Natural killer cell treated with Interleukin-12 subunit alpha and Interleukin-12 subunit beta and Interleukin-15 and Interleukin-18, amount 100 ng/mL, for 72 hours (primary cell): ENCODE results near the gene DPH1. TPM values are rescaled to one million over a fixed set of nuclear protein-coding genes. Genes with fewer than 3 reads are reported as not detected.
A peak's percentile ranks its signal among the peaks of the same experiment; 100 is the strongest.

Source experiments
- ATAC-seq, 2 donors: fragments of 150-1000 bp; cut with Tn5 transposase in 1 of 2; sonication (Bioruptor Pico), chemical (Tn5 transposase) in 1 of 2; 2 replicates each; pipeline ENCODE4 v1.10.0; 2021
- DNase-seq: peaks from one replicate; pipeline ENCODE4 v3.0.0; 2022; ENCODE audit warnings: low spot score
- H3K27ac Mint-ChIP-seq, 2 donors: 1 replicate in 1 of 2; 2 replicates in 1 of 2; pipeline ENCODE4 v1.8.0; 2022; ENCODE audit warnings: mixed read lengths in 2 of 2, mild to moderate bottlenecking in 1 of 2, moderate library complexity in 1 of 2
- H3K27me3 Mint-ChIP-seq, 2 donors: 1 replicate in 1 of 2; 2 replicates in 1 of 2; pipeline ENCODE4 v1.8.0; 2022; ENCODE audit warnings: mixed read lengths in 2 of 2
- H3K36me3 Mint-ChIP-seq: one replicate; pipeline ENCODE4 v1.8.0; 2022; ENCODE audit warnings: mixed read lengths
- H3K4me1 Mint-ChIP-seq, 2 donors: 1 replicate in 1 of 2; 2 replicates in 1 of 2; pipeline ENCODE4 v1.8.0; 2022; ENCODE audit warnings: low read depth in 2 of 2, mixed read lengths in 2 of 2, mild to moderate bottlenecking in 1 of 2
- H3K4me3 Mint-ChIP-seq: one replicate; pipeline ENCODE4 v1.8.0; 2022; ENCODE audit warnings: mixed read lengths
- H3K9me3 Mint-ChIP-seq: 2 replicates; pipeline ENCODE4 v1.8.0; 2022; ENCODE audit warnings: mixed read lengths
- total RNA-seq, 2 donors: library from RNA; stranded (reverse); gene quantifications; one replicate each; pipeline ENCODE4 v1.2.3, GENCODE V29; 2022

DPH1 gene
- total RNA-seq, 2 donors from 2014 or later, result 32.5 to 34.7 TPM

DNA sequence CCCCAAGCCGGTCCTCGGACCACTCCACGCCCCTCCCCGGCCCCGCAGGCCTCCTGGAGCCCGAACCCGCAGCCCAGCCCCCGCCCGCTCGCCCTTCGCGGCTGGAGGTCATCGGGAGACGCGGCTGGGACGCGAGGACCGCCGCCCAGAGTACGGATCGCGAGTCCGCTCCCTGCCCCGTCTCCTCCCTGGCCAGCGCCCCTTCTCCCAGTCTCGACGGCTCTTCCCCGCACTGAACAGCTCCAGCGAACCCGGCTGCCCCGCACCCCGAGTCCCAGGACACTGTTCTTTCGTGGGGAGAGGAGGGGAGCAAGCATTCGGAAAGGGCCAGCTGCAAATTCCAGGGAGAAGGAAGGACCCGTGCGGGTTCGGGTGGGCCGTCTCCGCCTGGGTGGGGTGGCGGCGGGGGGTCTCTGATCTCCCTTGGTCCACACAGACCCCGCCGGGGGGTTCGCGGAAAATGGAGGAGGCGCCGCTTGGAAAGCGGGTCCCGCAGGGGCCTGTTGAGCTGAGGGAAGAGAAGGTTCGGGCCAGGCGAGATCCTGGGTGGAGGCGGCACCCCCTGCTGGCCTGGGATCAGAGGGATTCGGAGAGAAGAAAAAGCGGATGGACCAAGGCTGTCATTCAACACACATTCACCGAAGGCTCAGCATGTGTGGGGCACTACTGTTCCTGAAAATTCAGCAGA, 4.2 kb upstream of the DPH1 start:
- no peak overlapping the region for H3K27ac Mint-ChIP-seq
- H3K27me3 Mint-ChIP-seq, result peaks cover 13 to 15% of the 10 kb centered on the region in 2 donors
- H3K9me3 Mint-ChIP-seq, result no peaks in the 10 kb centered on the region
- peaks cover 6 to 11% of the 10 kb centered on the region in 2 donors for H3K4me1 Mint-ChIP-seq
- DNase-seq (no peak), ATAC-seq (no peak)
- peak overlapping the region; percentile 67 for H3K4me3 Mint-ChIP-seq
- peaks cover 4% of the 10 kb centered on the region for H3K36me3 Mint-ChIP-seq

DNA sequence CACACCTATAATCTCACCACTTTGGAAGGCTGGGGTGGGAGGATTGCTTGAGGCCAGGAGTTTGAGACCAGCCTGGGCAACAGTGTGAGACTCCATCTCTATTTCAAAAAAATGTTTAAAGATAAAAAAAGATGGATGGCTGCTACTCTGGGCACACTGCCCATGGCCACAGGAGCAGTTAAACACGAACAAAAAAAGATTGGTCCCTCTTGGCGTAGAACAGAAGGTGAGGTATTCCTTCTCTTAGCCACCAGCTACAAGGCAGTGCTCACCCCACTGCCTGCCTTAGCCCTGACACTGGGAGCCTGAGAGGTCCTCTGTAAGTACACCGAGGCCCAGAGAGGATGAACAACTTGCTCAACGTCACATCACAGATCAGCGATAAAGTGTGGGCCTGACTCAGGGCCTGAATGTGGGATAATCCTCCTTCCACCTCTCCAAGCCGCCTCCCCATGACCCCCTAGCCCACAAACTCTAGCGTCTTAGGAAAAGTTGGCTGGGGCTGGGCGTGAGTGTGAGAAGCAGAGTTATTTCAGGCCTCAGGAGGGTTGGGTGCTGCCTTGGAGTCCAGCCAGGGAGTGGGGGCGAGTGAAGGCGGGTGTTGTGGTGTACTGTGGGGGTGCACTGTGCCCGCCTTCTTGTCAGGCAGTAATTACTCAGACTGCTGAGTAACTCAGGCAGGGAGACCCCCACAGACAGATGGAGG, 2.3 kb upstream of the DPH1 start:
- Mint-ChIP-seq H3K9me3 (no peaks in the 10 kb centered on the region), H3K36me3 (peaks cover 4% of the 10 kb centered on the region), H3K4me1 (peaks cover 9 to 14% of the 10 kb centered on the region in 2 donors), H3K27ac (no peak overlapping the region), H3K27me3 (peaks cover 11 to 15% of the 10 kb centered on the region in 2 donors), H3K4me3 (no peak overlapping the region)
- ATAC-seq (no peak), DNase-seq (no peak)

DNA sequence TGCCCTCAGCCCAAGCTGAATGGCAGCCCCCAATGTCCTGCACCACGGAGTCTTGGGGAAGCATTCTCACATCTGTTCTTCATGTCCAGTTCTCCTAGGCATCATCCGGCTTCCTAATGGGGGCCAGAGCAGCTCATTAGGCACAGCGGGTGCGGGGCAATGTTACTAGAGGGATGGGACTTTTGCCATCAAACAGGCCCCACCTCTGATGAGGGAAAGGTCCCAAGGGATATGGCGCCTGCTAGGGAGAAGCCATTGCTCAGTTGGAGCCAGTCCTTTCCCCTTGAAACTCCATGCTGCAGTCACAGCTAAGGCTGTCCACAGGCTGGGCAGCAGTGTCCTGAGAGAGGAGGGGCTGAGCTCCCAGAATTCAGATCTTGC, 1.7 kb upstream of the DPH1 start:
- Mint-ChIP-seq H3K27me3 (peaks cover 8 to 15% of the 10 kb centered on the region in 2 donors), H3K36me3 (peaks cover 4% of the 10 kb centered on the region), H3K9me3 (no peaks in the 10 kb centered on the region), H3K4me3 (no peak overlapping the region), H3K4me1 (peaks cover 9 to 14% of the 10 kb centered on the region in 2 donors), H3K27ac (no peak overlapping the region)
- DNase-seq (no peak), ATAC-seq (no peak)

DNA sequence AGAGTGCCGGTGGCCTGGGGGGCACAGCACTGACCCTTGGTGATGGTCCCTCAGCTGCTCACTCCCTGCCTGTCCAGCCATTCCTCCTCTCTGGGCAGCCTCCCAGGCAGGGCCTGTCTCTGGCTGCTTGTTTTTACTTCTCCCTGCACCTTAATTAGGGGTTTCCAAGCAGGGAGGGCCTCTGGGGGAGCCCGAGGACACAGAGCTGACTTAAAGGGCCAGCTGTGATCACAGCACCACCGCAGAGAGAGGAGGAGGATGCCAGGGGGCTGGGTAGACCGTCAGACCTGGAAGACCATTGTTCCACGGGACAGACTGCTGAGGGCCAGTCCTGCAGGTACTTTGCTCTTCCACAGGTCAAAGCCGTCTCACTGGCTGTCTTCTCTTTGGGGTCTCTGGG, 1.2 kb upstream of the DPH1 start:
- DNase-seq (no peak), ATAC-seq (no peak)
- Mint-ChIP-seq H3K27ac (no peak overlapping the region), H3K4me3 (peak overlapping the region; percentile 10), H3K36me3 (peaks cover 4% of the 10 kb centered on the region), H3K9me3 (no peaks in the 10 kb centered on the region), H3K27me3 (peaks cover 8 to 15% of the 10 kb centered on the region in 2 donors), H3K4me1 (peaks cover 9 to 14% of the 10 kb centered on the region in 2 donors)

DNA sequence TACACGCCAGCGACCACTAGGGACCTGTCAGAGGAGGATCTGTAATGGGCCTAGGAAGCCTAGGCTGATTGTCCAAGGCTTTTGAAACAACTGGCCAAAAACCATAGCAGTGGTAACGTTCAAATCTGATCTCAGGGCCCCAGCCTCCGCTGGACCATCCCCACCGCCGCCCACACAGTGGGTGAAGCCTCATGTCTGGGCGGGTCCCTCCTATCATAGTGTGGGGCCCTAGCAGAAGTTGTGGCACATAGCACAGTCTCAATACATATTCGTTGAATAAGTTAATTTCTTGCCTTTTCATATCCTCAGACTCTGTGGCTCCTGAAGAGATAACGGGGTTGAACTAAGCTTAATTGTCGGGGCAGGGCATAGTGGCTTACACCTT, 818 bp downstream of the DPH1 start:
- H3K9me3 Mint-ChIP-seq, result no peaks in the 10 kb centered on the region
- H3K4me3 Mint-ChIP-seq, result peak overlapping the region; percentile 94
- peaks cover 8 to 13% of the 10 kb centered on the region in 2 donors for H3K27me3 Mint-ChIP-seq
- peak overlapping the region; percentile 61 to 84 for H3K27ac Mint-ChIP-seq
- H3K4me1 Mint-ChIP-seq, result peaks cover 9 to 12% of the 10 kb centered on the region in 2 donors
- DNase-seq, result no peak
- peaks cover 4% of the 10 kb centered on the region for H3K36me3 Mint-ChIP-seq
- ATAC-seq, result no peak

DNA sequence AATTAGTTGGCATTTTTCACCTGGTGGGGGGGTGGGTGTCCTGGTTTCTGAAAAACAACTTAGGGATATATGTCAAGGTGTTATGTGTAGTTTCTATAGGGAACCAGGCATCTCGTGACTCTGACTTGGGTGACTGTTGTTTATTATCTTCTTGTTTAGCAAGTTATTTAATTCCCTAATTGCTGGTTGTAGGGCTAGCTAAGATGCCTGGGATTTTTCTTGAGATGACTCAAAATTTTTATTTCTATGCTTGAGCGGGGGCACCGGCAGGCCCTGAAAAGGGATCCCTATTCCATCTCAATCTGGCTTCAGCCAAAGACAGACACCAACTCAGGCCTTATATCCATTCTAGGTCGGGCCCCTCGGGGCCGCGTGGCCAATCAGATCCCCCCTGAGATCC, 3.2 kb downstream of the DPH1 start:
- H3K27me3 Mint-ChIP-seq, result no peaks in the 10 kb centered on the region
- H3K4me1 Mint-ChIP-seq, result peaks cover 5 to 6% of the 10 kb centered on the region in 2 donors
- H3K27ac Mint-ChIP-seq, result no peak overlapping the region
- DNase-seq (no peak), ATAC-seq (no peak)
- no peaks in the 10 kb centered on the region for H3K9me3 Mint-ChIP-seq
- H3K36me3 Mint-ChIP-seq, result no peaks in the 10 kb centered on the region
- H3K4me3 Mint-ChIP-seq, result no peak overlapping the region

DNA sequence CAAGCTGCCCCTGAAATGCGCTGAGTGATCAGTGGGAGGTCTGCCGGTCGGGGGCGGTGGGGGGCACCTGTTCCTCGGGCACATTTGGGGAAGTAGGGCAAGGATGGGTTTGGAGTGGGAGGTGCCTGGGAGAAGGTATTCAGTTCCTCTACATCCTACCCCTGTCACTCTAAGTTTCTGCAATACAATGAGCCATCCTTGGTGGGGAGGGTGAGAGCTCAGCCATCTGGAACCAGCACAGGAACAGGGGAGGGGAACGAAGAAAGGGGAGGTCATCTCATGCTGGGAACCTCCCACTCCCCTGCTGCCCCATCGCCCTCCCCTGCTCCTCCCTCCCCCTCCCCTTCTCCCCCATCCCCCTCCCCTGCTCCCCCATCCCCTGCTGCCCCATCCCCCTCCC, 4.2 kb downstream of the DPH1 start:
- Mint-ChIP-seq H3K36me3 (no peaks in the 10 kb centered on the region), H3K4me3 (no peak overlapping the region), H3K27me3 (no peaks in the 10 kb centered on the region), H3K9me3 (no peaks in the 10 kb centered on the region), H3K27ac (no peak overlapping the region), H3K4me1 (peaks cover 5 to 6% of the 10 kb centered on the region in 2 donors)
- ATAC-seq (no peak), DNase-seq (no peak)

DNA sequence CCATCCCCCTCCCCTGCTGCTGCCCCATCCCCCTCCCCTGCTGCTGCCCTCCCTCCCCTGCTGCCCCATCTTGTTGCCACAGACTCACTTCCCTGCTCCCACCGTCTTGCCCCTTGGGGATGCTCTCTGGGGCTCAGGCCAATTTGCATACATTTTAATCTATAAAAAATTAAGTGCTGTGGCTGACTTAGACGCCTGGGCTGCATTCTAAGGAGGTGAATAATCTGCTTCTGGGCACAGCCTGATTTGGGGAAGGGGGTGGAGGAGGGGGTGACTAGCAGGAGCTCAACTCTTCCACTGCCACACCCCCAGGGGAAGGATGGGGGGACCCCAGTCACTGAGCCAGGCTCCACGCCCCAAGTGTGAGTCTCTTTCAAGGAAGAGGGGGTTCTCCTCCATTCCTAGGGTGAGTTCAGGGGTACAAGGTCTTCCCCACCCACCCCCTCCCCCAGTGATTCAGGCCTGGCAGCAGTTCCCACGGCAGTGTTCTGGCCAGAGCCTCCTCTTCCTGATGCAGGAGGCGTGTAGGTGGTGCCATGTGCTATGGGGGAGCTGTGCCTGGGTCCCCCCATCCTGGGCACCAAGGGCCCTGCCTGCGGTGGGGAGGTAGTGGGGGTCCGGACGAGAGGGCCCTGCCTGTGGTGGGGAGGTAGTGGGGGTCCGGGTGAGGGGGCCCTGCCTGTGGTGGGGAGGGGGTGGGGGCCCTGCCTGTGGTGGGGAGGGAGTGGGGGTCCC, 5.0 kb downstream of the DPH1 start:
- no peaks in the 10 kb centered on the region for H3K36me3 Mint-ChIP-seq
- no peak overlapping the region for H3K27ac Mint-ChIP-seq
- H3K4me1 Mint-ChIP-seq, result peaks cover 5 to 6% of the 10 kb centered on the region in 2 donors
- H3K4me3 Mint-ChIP-seq, result no peak overlapping the region
- DNase-seq (no peak), ATAC-seq (no peak)
- H3K9me3 Mint-ChIP-seq, result no peaks in the 10 kb centered on the region
- no peaks in the 10 kb centered on the region for H3K27me3 Mint-ChIP-seq

DNA sequence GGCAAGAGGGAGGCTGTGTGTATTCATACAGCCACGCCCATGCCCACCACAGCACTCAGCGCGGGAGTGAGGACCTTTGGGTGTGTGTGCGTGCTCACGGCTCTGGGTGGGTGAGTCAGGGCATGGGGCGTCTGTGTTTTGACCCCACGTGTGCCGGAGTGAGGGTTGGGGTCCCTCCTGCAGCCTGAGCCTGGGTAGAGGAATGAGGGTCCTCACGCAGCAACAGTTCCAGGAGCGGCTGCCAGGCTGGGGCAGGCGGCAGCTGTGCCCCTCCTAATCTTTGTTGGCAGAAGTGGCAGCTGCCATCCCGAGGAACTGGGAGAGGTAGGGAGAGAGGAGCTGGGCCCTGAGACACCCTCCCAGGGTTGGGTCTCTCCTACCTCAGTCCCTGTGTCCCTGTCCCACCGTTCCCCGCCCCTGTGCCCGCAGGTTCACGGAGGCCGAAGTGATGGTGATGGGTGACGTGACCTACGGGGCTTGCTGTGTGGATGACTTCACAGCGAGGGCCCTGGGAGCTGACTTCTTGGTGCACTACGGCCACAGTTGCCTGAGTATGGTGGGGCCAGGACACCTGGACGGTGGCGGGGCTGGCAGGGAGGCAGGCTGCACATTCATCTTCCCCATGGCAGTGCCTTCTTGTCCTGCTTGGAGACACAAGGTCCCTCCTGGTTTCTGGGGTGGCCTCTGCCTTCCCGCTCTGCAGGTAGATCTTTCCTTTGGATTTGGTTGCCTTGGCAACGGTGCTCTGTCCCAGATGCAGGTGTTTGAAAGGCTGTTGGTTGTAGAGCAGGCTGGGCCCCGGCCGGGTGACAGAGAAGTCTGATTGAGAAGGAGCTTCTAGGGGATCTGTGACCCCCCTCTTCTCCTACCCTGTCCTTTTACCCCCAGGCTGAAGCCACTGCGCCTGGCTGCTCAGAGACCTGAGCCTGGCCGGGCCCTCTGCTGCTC, 5.9 kb downstream of the DPH1 start:
- Mint-ChIP-seq H3K36me3 (no peaks in the 10 kb centered on the region), H3K9me3 (no peaks in the 10 kb centered on the region), H3K4me1 (peaks cover 2 to 3% of the 10 kb centered on the region in 2 donors), H3K27me3 (no peaks in the 10 kb centered on the region), H3K27ac (no peak overlapping the region), H3K4me3 (no peak overlapping the region)
- DNase-seq, result no peak
- ATAC-seq, result no peak

DNA sequence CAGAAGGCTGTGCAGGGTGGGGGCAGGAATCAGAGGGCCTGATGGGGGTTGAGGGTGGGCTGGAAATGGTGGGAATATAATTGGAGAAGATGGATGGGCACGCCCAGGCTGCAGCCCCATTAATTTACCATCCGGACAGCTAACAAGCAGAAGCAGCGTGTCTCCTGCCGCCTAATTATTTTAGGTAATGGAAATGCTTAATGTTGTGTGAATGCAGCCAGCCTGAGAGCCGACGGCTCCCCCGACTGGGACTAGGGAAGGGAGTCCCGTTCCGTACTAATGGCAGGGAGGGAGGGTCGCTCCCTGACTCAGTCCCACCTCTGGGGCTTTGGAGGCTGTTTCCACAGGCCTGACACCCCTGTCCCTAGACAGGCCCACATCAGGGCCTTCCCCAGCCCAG, 7.2 kb downstream of the DPH1 start:
- H3K4me1 Mint-ChIP-seq, result peaks cover 2% of the 10 kb centered on the region in 2 donors
- no peaks in the 10 kb centered on the region for H3K9me3 Mint-ChIP-seq
- no peak overlapping the region for H3K4me3 Mint-ChIP-seq
- no peaks in the 10 kb centered on the region for H3K27me3 Mint-ChIP-seq
- no peak overlapping the region for H3K27ac Mint-ChIP-seq
- no peak for ATAC-seq
- no peaks in the 10 kb centered on the region for H3K36me3 Mint-ChIP-seq
- DNase-seq, result no peak

DNA sequence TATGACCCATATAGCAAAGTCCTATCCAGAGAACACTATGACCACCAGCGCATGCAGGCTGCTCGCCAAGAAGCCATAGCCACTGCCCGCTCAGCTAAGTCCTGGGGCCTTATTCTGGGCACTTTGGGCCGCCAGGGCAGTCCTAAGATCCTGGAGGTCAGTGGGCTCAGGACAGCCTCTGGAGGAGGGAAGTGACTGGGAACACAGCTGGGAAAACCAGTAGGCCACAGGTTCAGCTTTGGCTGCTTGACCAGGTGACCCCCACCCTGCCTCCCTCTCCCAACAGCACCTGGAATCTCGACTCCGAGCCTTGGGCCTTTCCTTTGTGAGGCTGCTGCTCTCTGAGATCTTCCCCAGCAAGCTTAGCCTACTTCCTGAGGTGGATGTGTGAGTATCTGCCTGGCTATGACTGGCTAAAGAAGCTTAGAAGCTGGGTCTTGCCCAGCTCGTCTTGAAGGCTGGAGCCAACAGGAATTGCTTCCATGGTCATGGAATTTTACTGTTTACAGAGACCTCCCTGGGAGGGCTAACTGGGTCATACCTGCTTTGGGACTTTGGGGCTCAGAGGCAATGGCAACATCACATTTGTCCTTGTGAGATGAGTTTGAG, 10.4 kb downstream of the DPH1 start:
- H3K27me3 Mint-ChIP-seq, result no peaks in the 10 kb centered on the region
- peaks cover 7% of the 10 kb centered on the region for H3K36me3 Mint-ChIP-seq
- peak overlapping the region; percentile 96 for H3K4me3 Mint-ChIP-seq

DNA sequence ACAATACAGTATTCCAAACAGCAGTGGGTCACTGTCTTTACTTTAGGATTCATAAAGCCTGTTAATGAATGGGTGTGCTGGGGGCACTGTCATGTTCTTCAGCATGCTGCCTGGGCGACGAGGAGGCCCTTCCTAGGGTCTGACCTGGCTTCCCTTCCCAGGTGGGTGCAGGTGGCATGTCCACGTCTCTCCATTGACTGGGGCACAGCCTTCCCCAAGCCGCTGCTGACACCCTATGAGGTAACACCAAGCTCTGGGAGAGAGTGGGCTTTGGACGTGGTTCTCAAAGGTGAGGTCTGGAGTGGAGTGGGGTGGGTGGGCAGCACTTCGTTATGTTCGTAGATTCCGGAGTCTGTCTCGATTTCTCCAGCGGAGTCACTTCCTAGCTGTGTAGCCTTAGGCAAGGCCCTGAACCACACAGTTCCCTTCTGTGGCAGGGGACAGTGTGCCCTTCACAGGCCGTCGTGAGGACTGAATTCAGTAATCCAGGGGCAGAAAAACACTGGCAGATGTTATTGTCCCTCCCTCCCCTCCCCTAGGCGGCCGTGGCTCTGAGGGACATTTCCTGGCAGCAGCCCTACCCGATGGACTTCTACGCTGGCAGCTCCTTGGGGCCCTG, 11.1 kb downstream of the DPH1 start:
- H3K27me3 Mint-ChIP-seq, result no peaks in the 10 kb centered on the region
- no peaks in the 10 kb centered on the region for H3K9me3 Mint-ChIP-seq
- peaks cover 15 to 17% of the 10 kb centered on the region in 2 donors for H3K4me1 Mint-ChIP-seq
- DNase-seq (no peak), ATAC-seq (no peak)
- H3K27ac Mint-ChIP-seq, result no peak overlapping the region
- H3K36me3 Mint-ChIP-seq, result peaks cover 7% of the 10 kb centered on the region
- H3K4me3 Mint-ChIP-seq, result peak overlapping the region; percentile 96

More for the DNA sequence above, 10.4 kb downstream of the DPH1 start:
- Mint-ChIP-seq H3K9me3 (no peaks in the 10 kb centered on the region), H3K4me1 (peaks cover 15 to 17% of the 10 kb centered on the region in 2 donors), H3K27ac (no peak overlapping the region)
- ATAC-seq (no peak), DNase-seq (no peak)
